HAP-1 (cell line): ENCODE results near the gene PKP3.
"Not testable (repeated sequence)": the region's sequence is repeated elsewhere in the genome, so short reads cannot be mapped to it uniquely, and the experiment has no call there.

Experiments used
- DNase-seq, 2 experiments: peaks; one replicate each; pipeline ENCODE4 v3.0.0-alpha.2; 2016 to 2020; ENCODE audit warnings: low spot score in 2 of 2
- H3K27me3 ChIP-seq: fragments of 250-450 bp; sonication (Bioruptor Pico); 2 replicates; pipeline ENCODE4 v1.5.1; 2020; ENCODE audit warnings: low read depth, mild to moderate bottlenecking, moderate library complexity
- H3K36me3 ChIP-seq: fragments of 250-450 bp; sonication (Bioruptor Pico); replicated peaks from 2 replicates; pipeline ENCODE4 v1.5.1; 2020; ENCODE audit warnings: mild to moderate bottlenecking
- H3K4me1 ChIP-seq: fragments of 250-450 bp; sonication (Bioruptor Pico); 2 replicates; pipeline ENCODE4 v1.5.1; 2020; ENCODE audit warnings: mild to moderate bottlenecking
- H3K4me3 ChIP-seq: fragments of 250-450 bp; sonication (Bioruptor Pico); 2 replicates; pipeline ENCODE4 v1.5.1; 2020; ENCODE audit warnings: mild to moderate bottlenecking, moderate library complexity
- H3K9me3 ChIP-seq: fragments of 250-450 bp; sonication (Bioruptor Pico); 2 replicates; pipeline ENCODE4 v1.5.1; 2020; ENCODE audit warnings: mild to moderate bottlenecking, moderate library complexity
- in situ Hi-C: fragments of 300-500 bp; cut with MboI; formaldehyde crosslinking; loops from 3 replicates; pipeline ENCODE4 v1.14.3; 2020; ENCODE audit warnings: low sequenced_read_pairs, inconsistent platforms, mixed read lengths

PKP3 gene

DNA sequence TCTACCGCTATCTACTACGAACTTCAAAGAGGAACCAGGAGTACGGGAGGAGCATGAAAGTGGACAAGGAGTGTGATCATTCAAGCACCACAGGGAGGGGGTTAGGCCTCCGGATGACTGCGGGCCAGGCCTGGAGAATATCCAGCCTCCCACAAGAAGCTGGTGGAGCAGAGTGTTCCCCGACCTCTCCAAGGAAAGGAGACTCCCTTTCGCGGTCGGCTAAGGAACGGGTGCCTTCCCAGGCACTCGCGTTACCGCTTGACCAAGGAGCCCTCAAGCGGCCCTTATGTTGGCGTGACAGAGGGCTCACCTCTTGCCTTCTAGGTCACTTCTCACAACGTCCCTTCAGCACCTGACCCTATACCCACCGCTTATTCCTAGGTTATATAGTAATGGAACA, 4.6 kb upstream of the PKP3 start:
- in situ Hi-C loops, H3K4me3 ChIP-seq, DNase-seq, H3K36me3 ChIP-seq, H3K27me3 ChIP-seq, H3K9me3 ChIP-seq, H3K4me1 ChIP-seq: not testable (repeated sequence)

DNA sequence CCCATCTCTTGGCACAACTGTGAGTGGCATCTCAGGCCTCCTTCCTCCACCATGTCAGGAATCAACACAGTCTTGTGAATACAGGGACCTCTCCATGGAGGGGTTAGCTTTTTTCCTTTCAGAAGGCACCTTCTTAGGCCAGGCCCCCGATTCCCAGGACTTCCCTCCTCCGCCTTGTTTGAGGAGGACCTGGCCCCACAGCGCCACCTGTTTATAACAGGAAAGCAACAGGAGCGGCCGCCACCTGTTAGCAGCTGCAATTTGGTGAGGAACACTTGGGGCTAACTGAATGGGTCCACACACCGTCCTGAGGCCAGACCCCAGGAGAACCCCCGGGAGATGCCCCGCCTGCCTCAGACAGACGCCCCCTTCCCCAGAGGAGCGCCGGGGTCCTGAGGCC, 3.8 kb upstream of the PKP3 start:
- Histone ChIP-seq H3K4me3 (no peak overlapping the region), H3K4me1 (no peaks in the 10 kb centered on the region), H3K36me3 (no peaks in the 10 kb centered on the region), H3K9me3 (no peaks in the 10 kb centered on the region), H3K27me3 (no peaks in the 10 kb centered on the region)
- DNase-seq, result no peak
- in situ Hi-C loops, result no loop called here

DNA sequence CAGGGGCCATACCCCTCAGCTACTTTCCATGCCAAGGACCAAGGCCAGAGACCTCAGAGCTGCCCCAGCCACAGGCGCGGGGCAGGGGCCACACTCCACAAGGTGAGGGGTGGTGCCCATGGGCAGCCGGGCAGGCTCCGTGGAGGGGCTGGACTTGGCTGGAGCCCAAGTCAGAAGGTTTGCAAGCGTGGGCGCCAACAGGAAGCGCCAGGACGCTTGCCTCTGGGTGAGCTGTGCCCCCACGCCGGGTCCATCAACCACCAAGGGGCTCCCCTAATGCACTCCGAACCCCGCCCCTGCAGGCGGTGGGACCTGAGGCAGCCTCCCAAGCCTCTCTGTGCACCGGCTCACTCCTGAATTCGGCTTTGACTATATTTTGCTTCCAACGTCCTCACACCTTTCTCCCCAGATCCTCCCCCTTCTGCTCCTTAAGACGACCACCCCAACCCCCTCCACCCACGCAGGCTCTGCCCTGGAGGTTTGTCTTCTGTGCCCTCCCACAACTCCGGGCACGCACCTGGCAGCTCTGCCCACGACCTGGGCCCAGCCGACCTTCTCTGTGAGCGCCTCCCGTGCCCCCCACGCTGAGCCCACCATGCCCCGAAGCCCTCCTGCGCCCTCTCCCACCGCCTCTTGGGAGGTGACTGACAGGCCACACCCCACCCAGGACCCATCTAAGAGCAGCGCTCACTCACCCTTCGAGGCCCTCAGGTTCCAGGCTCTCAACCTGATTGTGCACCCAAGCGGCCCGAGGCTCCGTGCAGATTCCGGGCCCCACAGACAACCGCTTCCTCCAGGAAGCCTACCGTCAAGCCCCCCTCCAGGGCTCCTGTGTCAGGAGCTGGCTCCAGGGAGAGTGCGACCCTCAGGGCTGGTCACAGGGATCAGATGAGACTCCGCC, 2.6 kb upstream of the PKP3 start:
- no peaks in the 10 kb centered on the region for H3K4me1 ChIP-seq
- H3K27me3 ChIP-seq, result no peaks in the 10 kb centered on the region
- in situ Hi-C loops, result no loop called here
- DNase-seq, result no peak
- no peaks in the 10 kb centered on the region for H3K9me3 ChIP-seq
- no peaks in the 10 kb centered on the region for H3K36me3 ChIP-seq
- no peak overlapping the region for H3K4me3 ChIP-seq

GRCh38 chr11:392102-392777, 1.8 kb upstream of the PKP3 start:
- in situ Hi-C loops, result no loop called here
- Histone ChIP-seq H3K9me3 (no peaks in the 10 kb centered on the region), H3K36me3 (no peaks in the 10 kb centered on the region), H3K4me3 (no peak overlapping the region), H3K27me3 (no peaks in the 10 kb centered on the region), H3K4me1 (no peaks in the 10 kb centered on the region)
- DNase-seq, result no peak

DNA sequence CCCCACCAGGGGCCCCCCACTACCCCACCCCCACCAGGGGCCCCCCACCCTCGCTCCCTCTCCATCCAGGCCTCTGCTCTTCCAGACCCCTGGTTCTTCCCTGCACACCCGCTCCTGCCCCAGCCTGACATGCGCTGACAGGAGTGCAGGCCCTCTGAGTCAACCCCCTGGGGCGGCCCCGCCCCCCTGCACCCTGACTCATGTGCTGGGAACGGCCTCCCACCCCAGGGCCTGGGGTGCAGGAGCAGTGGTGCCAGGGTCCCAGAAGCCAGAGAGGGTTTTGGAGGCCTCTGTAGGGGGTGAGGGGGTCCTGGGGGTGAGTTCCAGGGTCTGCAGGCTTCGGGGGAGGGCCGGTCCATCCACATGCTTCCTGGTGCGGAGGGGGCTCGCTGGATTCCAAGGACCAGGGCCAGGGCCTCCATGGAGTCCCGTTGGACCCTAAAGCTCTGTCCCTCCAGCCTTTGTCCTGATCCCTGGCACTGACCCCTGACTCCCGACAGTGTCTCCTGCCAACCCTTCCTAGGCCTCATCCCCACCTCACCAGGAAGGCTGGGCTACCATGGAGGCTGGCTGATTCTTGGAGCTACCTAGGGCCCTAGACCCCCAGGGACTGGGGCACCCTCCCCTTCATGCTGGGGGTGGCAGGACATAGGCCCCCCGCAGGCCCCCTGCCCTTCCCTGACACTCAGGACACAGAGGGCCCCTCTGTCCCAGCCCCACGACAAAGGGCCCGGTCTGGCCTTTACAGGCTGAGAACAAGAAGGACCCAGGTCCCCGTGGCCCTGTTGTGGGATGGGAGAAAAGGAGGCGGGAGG, 583 bp upstream of the PKP3 start:
- no peak for DNase-seq
- no peaks in the 10 kb centered on the region for H3K4me1 ChIP-seq
- in situ Hi-C loops, result no loop called here
- no peaks in the 10 kb centered on the region for H3K27me3 ChIP-seq
- H3K36me3 ChIP-seq, result no peaks in the 10 kb centered on the region
- H3K4me3 ChIP-seq, result no peak overlapping the region
- no peaks in the 10 kb centered on the region for H3K9me3 ChIP-seq

- in situ Hi-C loops, result no loop called here
- Histone ChIP-seq H3K4me3 (no peak overlapping the region), H3K4me1 (no peaks in the 10 kb centered on the region), H3K36me3 (no peaks in the 10 kb centered on the region), H3K27me3 (no peaks in the 10 kb centered on the region), H3K9me3 (no peaks in the 10 kb centered on the region)
- no peak for DNase-seq
Observed at GRCh38 chr11:394858-395655, 1.0 kb downstream of the PKP3 start.

GRCh38 chr11:395866-396265, 1.9 kb downstream of the PKP3 start:
- in situ Hi-C loops, result no loop called here
- H3K4me1 ChIP-seq, result no peaks in the 10 kb centered on the region
- no peaks in the 10 kb centered on the region for H3K36me3 ChIP-seq
- no peak for DNase-seq
- H3K9me3 ChIP-seq, result no peaks in the 10 kb centered on the region
- H3K27me3 ChIP-seq, result no peaks in the 10 kb centered on the region
- no peak overlapping the region for H3K4me3 ChIP-seq

DNA sequence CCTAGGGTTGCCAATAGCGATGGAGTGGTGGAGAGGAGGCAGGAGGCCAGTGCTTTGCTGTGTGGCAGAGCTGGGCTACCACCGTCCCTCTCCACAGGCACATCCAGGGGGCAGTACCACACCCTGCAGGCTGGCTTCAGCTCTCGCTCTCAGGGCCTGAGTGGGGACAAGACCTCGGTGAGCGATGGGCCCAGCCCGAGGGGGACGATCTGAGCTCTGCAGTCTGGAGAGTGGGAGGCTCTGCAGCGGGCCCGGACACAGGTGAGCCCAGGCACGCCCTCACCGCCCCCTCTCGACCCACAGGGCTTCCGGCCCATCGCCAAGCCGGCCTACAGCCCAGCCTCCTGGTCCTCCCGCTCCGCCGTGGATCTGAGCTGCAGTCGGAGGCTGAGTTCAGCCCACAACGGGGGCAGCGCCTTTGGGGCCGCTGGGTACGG, 2.5 kb downstream of the PKP3 start:
- H3K4me1 ChIP-seq, result no peaks in the 10 kb centered on the region
- DNase-seq, result no peak
- in situ Hi-C loops, result no loop called here
- H3K36me3 ChIP-seq, result no peaks in the 10 kb centered on the region
- H3K9me3 ChIP-seq, result no peaks in the 10 kb centered on the region
- H3K4me3 ChIP-seq, result no peak overlapping the region
- H3K27me3 ChIP-seq, result no peaks in the 10 kb centered on the region

GRCh38 chr11:396948-397548, 3.0 kb downstream of the PKP3 start:
- Histone ChIP-seq H3K9me3 (no peaks in the 10 kb centered on the region), H3K36me3 (no peaks in the 10 kb centered on the region), H3K4me3 (peak overlapping the region; percentile 15), H3K27me3 (no peaks in the 10 kb centered on the region), H3K4me1 (no peaks in the 10 kb centered on the region)
- DNase-seq, result peak; percentile 54 to 85
- in situ Hi-C loops, result no loop called here

- in situ Hi-C loops, result no loop called here
- no peaks in the 10 kb centered on the region for H3K36me3 ChIP-seq
- H3K4me1 ChIP-seq, result no peaks in the 10 kb centered on the region
- H3K4me3 ChIP-seq, result no peak overlapping the region
- H3K9me3 ChIP-seq, result no peaks in the 10 kb centered on the region
- no peaks in the 10 kb centered on the region for H3K27me3 ChIP-seq
- DNase-seq, result no peak
Observed at GRCh38 chr11:398826-399225, 4.8 kb downstream of the PKP3 start.

- in situ Hi-C loops, result no loop called here
- H3K4me1 ChIP-seq, result no peaks in the 10 kb centered on the region
- DNase-seq, result no peak
- H3K27me3 ChIP-seq, result no peaks in the 10 kb centered on the region
- H3K4me3 ChIP-seq, result no peak overlapping the region
- no peaks in the 10 kb centered on the region for H3K9me3 ChIP-seq
- H3K36me3 ChIP-seq, result no peaks in the 10 kb centered on the region
Observed at GRCh38 chr11:399731-400211, 5.8 kb downstream of the PKP3 start.

DNA sequence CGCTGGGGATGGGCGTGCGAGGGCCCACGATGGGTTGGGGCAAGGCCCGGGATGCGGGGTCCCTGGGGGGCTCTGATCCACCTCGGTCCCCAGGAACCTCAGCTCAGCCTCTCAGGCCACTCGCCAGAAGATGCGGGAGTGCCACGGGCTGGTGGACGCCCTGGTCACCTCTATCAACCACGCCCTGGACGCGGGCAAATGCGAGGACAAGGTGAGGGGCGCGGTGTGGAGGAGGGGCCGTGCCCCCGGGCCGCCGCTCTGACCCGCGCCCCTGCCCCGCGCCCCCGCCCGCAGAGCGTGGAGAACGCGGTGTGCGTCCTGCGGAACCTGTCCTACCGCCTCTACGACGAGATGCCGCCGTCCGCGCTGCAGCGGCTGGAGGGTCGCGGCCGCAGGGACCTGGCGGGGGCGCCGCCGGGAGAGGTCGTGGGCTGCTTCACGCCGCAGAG, 6.3 kb downstream of the PKP3 start:
- H3K27me3 ChIP-seq, result no peaks in the 10 kb centered on the region
- in situ Hi-C loops, result no loop called here
- no peak overlapping the region for H3K4me3 ChIP-seq
- DNase-seq, result no peak
- H3K36me3 ChIP-seq, result no peaks in the 10 kb centered on the region
- H3K4me1 ChIP-seq, result no peaks in the 10 kb centered on the region
- no peaks in the 10 kb centered on the region for H3K9me3 ChIP-seq

GRCh38 chr11:401196-401595, 7.2 kb downstream of the PKP3 start:
- DNase-seq, H3K4me1 ChIP-seq, H3K9me3 ChIP-seq, H3K27me3 ChIP-seq, in situ Hi-C loops, H3K4me3 ChIP-seq, H3K36me3 ChIP-seq: not testable (repeated sequence)
